SHP77 (cell line): ENCODE results near the gene TMC5.
"Not testable (repeated sequence)": the region's sequence is repeated elsewhere in the genome, so short reads cannot be mapped to it uniquely, and the experiment has no call there.

Experiments
- DNase-seq, 2 experiments: peaks; one replicate each; lab custom pipeline; 2025; lab: John Stamatoyannopoulos, UW

Gene TMC5

GRCh38 chr16:19542138-19542821 lies 124.6 kb downstream of the TMC5 start:
- DNase-seq, result peak; percentile 62 to 66

GRCh38 chr16:19543278-19543996 lies 125.8 kb downstream of the TMC5 start:
- DNase-seq, result not testable (repeated sequence)

- DNase-seq, result no peak
These were observed 130.5 kb downstream of the TMC5 start for GRCh38 chr16:19548144-19548543.
